Duodenal mucosa (tissue), 2 donors: ENCODE data around the gene CD2AP.

Source experiments
- H3K27ac ChIP-seq: one replicate; pipeline ENCODE4 v1.7.0; 2013; ENCODE audit warnings: low read depth, low read length
- H3K27me3 ChIP-seq, 2 donors: one replicate each; pipeline ENCODE4 v1.7.0; 2013; ENCODE audit warnings: low read length in 2 of 2, control low read depth in 1 of 2; ENCODE audit not compliant: insufficient read depth in 2 of 2, control insufficient read depth in 1 of 2
- H3K36me3 ChIP-seq, 2 donors: one replicate each; pipeline ENCODE4 v1.7.0; 2013; ENCODE audit warnings: low read length in 2 of 2, control low read depth in 1 of 2; ENCODE audit not compliant: insufficient read depth in 2 of 2, control insufficient read depth in 1 of 2
- H3K4me1 ChIP-seq, 2 donors: one replicate each; pipeline ENCODE4 v1.7.0; 2013; ENCODE audit warnings: low read length in 2 of 2, control low read depth in 1 of 2; ENCODE audit not compliant: insufficient read depth in 2 of 2, control insufficient read depth in 1 of 2
- H3K4me3 ChIP-seq, 2 donors: one replicate each; pipeline ENCODE4 v1.7.0; 2013; ENCODE audit warnings: low read length in 2 of 2, low read depth in 1 of 2
- H3K9ac ChIP-seq, 2 donors: one replicate each; pipeline ENCODE4 v1.7.0; 2013; ENCODE audit warnings: low read length in 2 of 2, low read depth in 1 of 2
- H3K9me3 ChIP-seq, 2 donors: one replicate each; pipeline ENCODE4 v1.7.0; 2013; ENCODE audit warnings: low read length in 2 of 2, control low read depth in 1 of 2; ENCODE audit not compliant: control insufficient read depth in 1 of 2

The CD2AP gene

DNA sequence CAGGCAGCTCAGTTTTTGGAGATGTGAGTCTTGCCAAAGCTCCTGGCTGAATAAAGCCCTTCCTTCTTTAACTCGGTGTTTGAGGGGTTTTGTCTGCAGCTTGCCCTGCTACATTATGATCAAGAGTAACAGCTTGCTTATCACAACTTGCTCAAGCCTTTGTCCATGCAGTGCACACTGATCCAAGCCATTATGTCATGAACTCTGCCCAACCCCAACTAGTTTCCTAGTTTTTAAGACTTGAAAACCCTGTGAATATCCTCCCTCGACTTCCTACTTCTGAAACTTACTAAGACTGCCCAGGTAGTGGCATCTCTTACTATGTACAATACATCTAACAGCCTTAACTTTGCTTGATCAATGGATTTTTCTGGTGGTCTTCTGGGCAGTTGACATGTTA is 170.4 kb downstream of the CD2AP start:
- Histone ChIP-seq H3K9me3 (no peaks in the 10 kb centered on the region), H3K9ac (no peak overlapping the region), H3K27ac (no peak overlapping the region), H3K4me3 (no peak overlapping the region), H3K4me1 (peaks cover 7 to 8% of the 10 kb centered on the region in 2 donors), H3K27me3 (no peaks in the 10 kb centered on the region), H3K36me3 (no peaks in the 10 kb centered on the region)

DNA sequence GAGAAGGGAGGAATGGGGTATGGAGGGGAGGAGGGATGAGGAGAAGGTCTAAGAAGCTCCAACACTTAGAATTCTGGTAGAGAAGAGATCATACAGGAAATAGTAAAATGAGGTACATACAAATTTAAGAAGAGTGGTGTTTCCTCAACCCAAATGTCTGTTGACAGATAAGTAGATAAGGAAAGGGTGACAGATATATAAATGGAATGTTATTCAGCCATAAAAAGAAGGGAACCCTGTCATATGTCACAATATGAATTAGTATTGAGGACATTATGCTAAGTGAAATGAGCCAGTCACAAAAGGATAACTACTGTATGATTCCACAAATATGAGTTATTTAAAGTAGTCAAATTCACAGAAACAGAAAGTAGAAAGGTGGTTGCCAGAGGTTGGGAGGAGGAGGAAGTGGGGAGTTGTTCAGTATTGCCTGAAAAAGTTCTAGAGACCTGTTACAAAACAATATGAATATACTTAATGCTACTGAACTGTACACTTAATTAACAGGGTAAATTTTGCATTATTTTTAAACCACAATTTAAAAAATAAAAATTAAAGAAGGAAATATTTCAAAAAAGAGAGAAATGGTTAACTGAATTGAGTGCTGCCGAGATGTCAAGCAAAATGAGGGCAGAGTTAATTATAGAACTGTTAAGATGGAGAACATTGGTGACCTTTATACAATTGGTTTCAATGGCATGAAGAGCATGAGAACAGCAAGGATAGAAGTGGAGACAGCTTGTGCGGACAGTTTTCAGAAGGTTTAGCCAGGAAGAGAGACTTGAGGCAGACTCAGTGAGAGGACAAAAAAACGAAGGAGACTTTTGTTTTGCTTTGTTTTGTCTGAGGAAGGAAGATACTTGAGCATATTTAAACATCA is 173.2 kb downstream of the CD2AP start:
- H3K4me3 ChIP-seq = no peak overlapping the region
- H3K27ac ChIP-seq = no peak overlapping the region
- H3K4me1 ChIP-seq = peaks cover 7 to 8% of the 10 kb centered on the region in 2 donors
- no peaks in the 10 kb centered on the region for H3K9me3 ChIP-seq
- no peaks in the 10 kb centered on the region for H3K27me3 ChIP-seq
- no peaks in the 10 kb centered on the region for H3K36me3 ChIP-seq
- no peak overlapping the region for H3K9ac ChIP-seq

DNA sequence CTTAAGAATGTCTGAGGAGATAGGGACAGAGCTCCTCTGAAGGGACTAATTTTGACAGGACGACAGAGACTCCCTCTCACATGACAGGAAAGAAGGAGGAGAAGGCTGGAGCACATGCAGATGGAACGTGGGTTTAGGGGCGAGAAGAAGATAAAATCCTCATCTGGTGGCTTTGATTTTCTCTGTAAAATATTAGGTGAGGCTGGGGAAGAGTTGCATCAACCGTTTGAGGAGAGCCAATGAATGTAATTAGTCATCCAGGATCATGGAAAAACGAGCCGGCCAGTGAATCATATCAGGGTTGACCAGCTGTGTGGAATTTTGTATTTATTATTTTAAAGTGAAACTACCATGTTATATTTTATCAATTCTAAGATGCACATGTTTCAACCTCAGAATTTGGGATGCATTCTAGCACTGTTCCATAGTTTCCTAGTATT is 173.9 kb downstream of the CD2AP start:
- Histone ChIP-seq H3K27ac (no peak overlapping the region), H3K9me3 (no peaks in the 10 kb centered on the region), H3K4me3 (no peak overlapping the region), H3K36me3 (no peaks in the 10 kb centered on the region), H3K9ac (no peak overlapping the region), H3K4me1 (peaks cover 7 to 8% of the 10 kb centered on the region in 2 donors), H3K27me3 (no peaks in the 10 kb centered on the region)

DNA sequence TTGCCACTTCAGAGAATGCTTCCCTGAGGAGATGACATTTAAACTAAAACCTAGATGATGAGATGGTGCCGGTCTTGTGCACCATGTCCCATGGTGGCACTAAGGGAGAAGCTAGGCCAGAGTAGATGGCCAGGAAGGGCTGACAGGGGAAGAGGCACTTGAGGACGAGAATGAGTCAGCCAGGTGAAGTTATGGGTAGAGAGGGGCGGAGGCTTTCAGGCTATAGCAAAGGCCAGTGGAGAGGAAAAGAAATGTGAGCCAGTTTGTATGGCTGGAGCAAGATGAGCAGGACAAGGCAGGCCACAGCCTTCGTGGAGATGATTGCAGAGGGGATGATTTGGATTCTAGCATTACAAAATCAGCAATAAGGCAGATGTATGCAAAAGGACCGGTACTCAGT is 176.1 kb downstream of the CD2AP start:
- no peaks in the 10 kb centered on the region for H3K27me3 ChIP-seq
- H3K9ac ChIP-seq = no peak overlapping the region
- H3K36me3 ChIP-seq = no peaks in the 10 kb centered on the region
- no peak overlapping the region for H3K4me3 ChIP-seq
- H3K27ac ChIP-seq = no peak overlapping the region
- H3K4me1 ChIP-seq = no peaks in the 10 kb centered on the region
- H3K9me3 ChIP-seq = no peaks in the 10 kb centered on the region

DNA sequence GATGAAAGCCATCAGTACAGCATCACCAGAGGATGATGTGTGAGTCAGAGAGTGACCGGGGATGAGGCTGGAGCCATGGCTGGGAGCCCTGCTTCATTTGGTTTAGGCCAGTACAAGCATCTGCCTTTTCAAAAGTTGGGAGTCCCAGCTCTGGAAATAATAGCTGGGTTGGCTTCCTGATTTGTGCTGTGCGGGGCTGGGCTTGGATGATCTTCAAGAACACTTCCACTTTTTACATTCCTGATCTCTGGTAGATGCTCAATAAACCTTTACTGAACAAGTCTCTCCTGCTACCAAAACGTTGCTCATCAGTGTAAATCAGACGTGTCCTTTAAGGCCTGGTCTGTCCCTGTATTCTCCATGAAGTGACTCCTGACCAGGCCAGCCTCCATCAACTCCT is 176.7 kb downstream of the CD2AP start:
- Histone ChIP-seq H3K27ac (no peak overlapping the region), H3K4me3 (no peak overlapping the region), H3K9me3 (no peaks in the 10 kb centered on the region), H3K36me3 (no peaks in the 10 kb centered on the region), H3K4me1 (no peaks in the 10 kb centered on the region), H3K9ac (no peak overlapping the region), H3K27me3 (no peaks in the 10 kb centered on the region)

DNA sequence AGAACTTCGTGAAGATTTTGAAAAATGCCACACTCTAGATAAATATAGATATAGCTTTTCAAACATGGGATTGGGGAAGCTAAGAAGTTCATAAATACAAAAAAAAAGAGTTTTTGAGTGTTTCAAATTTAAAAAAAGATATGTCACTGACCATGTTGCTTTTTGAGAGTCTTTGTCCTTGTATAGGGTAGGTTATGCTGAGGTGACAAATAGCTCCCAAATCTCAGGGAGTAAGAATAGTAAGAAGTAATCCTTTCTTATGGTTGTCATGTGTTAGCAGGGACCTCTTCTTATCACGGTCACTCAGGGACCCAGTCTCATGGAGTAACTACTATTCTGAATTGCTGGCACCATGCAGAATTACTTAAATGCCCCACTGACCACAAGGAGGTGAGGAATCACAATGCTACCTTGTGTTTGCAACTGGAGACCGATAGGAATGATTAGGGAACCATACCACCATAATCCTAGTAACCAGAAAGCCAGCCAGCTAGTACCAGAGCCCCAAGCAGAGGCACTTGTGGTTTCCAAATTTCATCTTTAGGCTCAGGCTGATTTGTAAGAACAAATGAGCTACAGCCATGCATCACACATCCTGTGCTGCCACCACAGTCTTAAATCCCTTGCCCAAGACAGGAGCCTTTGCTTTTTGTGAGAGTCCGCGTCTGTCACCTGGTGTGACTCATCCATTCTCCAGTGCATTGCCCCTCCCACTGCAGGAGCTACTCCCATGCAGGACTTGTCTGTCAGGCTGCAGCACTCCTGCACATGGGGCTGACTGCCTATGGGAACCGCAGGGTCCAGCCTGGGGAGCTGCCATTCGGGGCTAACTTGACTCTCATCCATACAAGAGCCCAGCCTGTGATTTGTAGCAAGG is 178.4 kb downstream of the CD2AP start:
- Histone ChIP-seq H3K9ac (no peak overlapping the region), H3K4me1 (no peaks in the 10 kb centered on the region), H3K9me3 (no peaks in the 10 kb centered on the region), H3K27me3 (no peaks in the 10 kb centered on the region), H3K27ac (no peak overlapping the region), H3K36me3 (no peaks in the 10 kb centered on the region), H3K4me3 (no peak overlapping the region)

DNA sequence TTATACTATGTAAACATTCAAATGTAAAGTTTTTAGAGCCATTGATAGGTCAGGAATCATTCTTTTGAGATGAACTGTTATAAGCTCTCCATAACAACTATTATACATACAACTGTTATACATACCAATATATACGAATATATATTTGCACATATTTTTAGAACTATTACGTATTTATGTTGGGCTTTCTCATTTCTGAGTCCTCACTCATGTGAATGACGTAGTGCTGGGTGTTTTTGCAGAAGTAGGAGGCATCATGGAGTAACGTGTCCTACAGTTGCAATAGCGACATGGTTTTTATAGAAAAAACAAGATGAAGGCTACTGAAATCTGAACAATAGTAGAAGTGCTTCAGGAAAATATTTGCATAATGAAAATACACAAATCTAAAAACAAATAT is 184.4 kb downstream of the CD2AP start:
- no peaks in the 10 kb centered on the region for H3K4me1 ChIP-seq
- H3K9ac ChIP-seq = no peak overlapping the region
- no peak overlapping the region for H3K4me3 ChIP-seq
- H3K27ac ChIP-seq = no peak overlapping the region
- H3K27me3 ChIP-seq = peaks cover 0 to 4% of the 10 kb centered on the region in 2 donors
- no peaks in the 10 kb centered on the region for H3K36me3 ChIP-seq
- H3K9me3 ChIP-seq = no peaks in the 10 kb centered on the region

DNA sequence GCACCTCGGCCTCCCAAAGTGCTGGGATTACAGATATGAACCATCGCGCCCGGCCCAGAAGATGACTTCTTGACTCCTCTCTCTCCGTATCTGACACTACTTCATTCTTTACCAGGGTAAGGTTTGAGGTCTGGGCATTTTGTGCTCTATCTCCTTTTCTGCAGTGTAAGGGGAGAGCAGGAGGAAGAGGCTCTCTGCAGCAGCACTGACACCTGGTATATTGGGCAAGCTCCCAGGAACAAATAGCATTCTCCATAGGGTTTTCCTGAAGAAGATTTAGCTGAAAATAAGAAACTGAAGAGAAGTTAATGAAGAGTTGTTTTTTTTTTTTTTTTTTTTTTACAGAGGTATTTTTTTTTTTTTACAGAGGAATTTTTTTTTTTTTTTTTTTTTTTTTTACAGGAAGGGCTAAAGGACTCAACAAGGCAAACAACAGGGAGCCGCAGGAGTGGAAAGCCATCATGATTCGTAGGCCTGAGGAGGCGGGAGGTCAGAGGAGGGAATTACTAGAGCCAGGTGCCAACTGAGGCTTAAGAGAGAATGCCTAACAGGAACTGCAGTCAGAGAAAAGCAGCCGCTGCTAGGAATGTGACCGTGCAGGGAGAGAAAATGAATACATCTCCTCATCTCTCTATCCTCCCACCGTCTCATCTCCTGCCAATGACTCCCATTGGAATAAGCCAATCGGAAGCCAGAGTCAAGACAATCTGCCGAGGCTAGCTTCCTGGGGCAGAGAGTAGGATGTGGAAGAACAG is 186.1 kb downstream of the CD2AP start:
- Histone ChIP-seq H3K9me3 (no peaks in the 10 kb centered on the region), H3K4me3 (no peak overlapping the region), H3K36me3 (no peaks in the 10 kb centered on the region), H3K9ac (no peak overlapping the region), H3K27ac (no peak overlapping the region), H3K27me3 (peaks cover 0 to 4% of the 10 kb centered on the region in 2 donors), H3K4me1 (no peaks in the 10 kb centered on the region)

DNA sequence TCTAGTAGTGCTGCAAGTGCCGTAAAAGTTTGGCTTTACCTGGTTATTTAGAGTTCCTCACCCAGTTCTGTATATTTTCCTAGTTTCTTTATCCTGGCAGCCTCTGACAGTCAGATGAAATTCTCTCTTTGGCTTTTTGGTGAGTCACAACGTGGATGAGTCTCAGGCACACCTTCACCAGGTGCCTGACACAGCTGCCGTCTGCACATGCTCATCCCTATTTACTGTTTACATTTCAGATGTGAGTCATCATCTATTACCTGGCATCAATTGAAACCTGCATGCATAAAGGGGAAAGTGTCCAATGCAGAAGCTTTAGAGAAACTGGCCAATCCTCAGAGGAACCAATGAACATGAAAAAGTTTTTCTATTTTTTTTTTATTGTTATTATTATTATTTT is 187.5 kb downstream of the CD2AP start:
- Histone ChIP-seq H3K27ac (no peak overlapping the region), H3K9ac (no peak overlapping the region), H3K27me3 (peaks cover 0 to 4% of the 10 kb centered on the region in 2 donors), H3K4me3 (no peak overlapping the region), H3K9me3 (no peaks in the 10 kb centered on the region), H3K36me3 (no peaks in the 10 kb centered on the region), H3K4me1 (no peaks in the 10 kb centered on the region)
